ENCODE results near the gene OR4S1. TPM values are rescaled to one million over a fixed set of nuclear protein-coding genes. Genes with fewer than 3 reads are reported as not detected.

The OR4S1 gene, protein sequence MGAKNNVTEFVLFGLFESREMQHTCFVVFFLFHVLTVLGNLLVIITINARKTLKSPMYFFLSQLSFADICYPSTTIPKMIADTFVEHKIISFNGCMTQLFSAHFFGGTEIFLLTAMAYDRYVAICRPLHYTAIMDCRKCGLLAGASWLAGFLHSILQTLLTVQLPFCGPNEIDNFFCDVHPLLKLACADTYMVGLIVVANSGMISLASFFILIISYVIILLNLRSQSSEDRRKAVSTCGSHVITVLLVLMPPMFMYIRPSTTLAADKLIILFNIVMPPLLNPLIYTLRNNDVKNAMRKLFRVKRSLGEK
- total RNA-seq (under 1 TPM in 1 of 4 donors, not detected in 3; 0.24 TPM), polyA plus RNA-seq (not detected)
- long read RNA-seq, donor 1, result 0 reads
- long read RNA-seq, donor 2, result 0 reads

- no peak within 1 kb of the TSS for H3K4me3 ChIP-seq
- H3K9me3 ChIP-seq, result no peaks in the 10 kb centered on the region
- no peaks in the 10 kb centered on the region for H3K4me1 ChIP-seq
- no peak for ATAC-seq
- DNase-seq, result no peak
- no peaks in the 10 kb centered on the region for H3K27me3 ChIP-seq (ENCODE audit: insufficient read depth in 3 of 3, low read length in 2 of 3)
- no peak for TF ChIP-seq CTCF (IDR thresholded peaks at IDR 0.05)
- WGBS, 3 donors, result 47 to 65% (median 62%) methylated on average over 1 of the region's 1 CpG
- H3K27ac ChIP-seq, result no peak within 1 kb of the TSS
- no peaks in the 10 kb centered on the region for H3K36me3 ChIP-seq (ENCODE audit: insufficient read depth in 1 of 2, low read depth in 1 of 2)
- intact Hi-C loops (cut with DNase I), result no loop called here
Observed at GRCh38 chr11:48305923-48306322, at the start of gene OR4S1. TSS of gene OR4S1 (plus strand) at chr11:48306223. CDS start at chr11:48306223, 0 bp downstream.

GRCh38 chr11:48261600-48261999, 44.4 kb upstream of the OR4S1 start:
- Histone ChIP-seq H3K27ac (no peak overlapping the region), H3K4me1 (no peaks in the 10 kb centered on the region), H3K36me3 (ENCODE audit: insufficient read depth in 1 of 2, low read depth in 1 of 2) (no peaks in the 10 kb centered on the region), H3K27me3 (ENCODE audit: insufficient read depth in 3 of 3, low read length in 2 of 3) (peaks cover 0 to 2% (median 0%) of the 10 kb centered on the region in 3 donors), H3K4me3 (no peak overlapping the region), H3K9me3 (no peaks in the 10 kb centered on the region)
- intact Hi-C loops (cut with DNase I), result no loop called here
- 74 to 90% (median 76%) methylated on average over 2 of the region's 2 CpGs for WGBS, 3 donors
- DNase-seq (no peak), ATAC-seq (no peak)
- TF ChIP-seq CTCF (IDR thresholded peaks at IDR 0.05), result no peak

GRCh38 chr11:48263423-48263911, 42.6 kb upstream of the OR4S1 start, which contains the start of gene OR4X1:
TSS of gene OR4X1 (plus strand) at chr11:48263861. CDS start at chr11:48263861, 0 bp downstream.
- TF ChIP-seq CTCF (IDR thresholded peaks at IDR 0.05), result no peak
- Histone ChIP-seq H3K9me3 (no peaks in the 10 kb centered on the region), H3K27me3 (ENCODE audit: insufficient read depth in 3 of 3, low read length in 2 of 3) (peaks cover 0 to 2% (median 0%) of the 10 kb centered on the region in 3 donors), H3K4me3 (no peak within 1 kb of the TSS), H3K4me1 (no peaks in the 10 kb centered on the region), H3K27ac (no peak within 1 kb of the TSS), H3K36me3 (ENCODE audit: insufficient read depth in 1 of 2, low read depth in 1 of 2) (no peaks in the 10 kb centered on the region)
- intact Hi-C loops (cut with DNase I), result no loop called here
- no peak for DNase-seq
- WGBS, 3 donors, result 23 to 34% (median 24%) methylated on average over 3 of the region's 3 CpGs
- no peak for ATAC-seq

DNA sequence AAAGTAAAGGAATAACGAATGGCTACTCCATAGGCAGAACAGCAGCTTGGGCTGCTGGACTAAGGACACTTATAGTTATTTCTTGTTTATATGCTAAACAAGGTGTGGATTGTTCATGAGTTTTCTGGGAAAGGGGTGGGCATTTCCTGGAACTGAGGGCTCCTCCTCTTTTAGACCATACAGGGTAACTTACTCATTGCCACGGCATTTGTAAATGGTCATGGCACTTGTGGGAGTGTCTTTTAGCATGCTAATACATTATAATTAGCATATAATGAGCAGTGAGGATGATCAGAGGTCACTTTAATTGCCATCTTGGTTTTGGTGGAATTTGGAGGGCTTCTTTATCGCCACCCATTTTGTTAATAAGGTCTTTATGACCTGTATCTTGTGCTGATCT, 35.4 kb upstream of the OR4S1 start:
- DNase-seq (no peak), ATAC-seq (no peak)
- Histone ChIP-seq H3K4me3 (no peak overlapping the region), H3K9me3 (no peaks in the 10 kb centered on the region), H3K4me1 (no peaks in the 10 kb centered on the region), H3K27ac (no peak overlapping the region), H3K36me3 (ENCODE audit: insufficient read depth in 1 of 2, low read depth in 1 of 2) (no peaks in the 10 kb centered on the region), H3K27me3 (ENCODE audit: insufficient read depth in 3 of 3, low read length in 2 of 3) (no peaks in the 10 kb centered on the region)
- 55 to 65% (median 63%) methylated on average over 3 of the region's 3 CpGs for WGBS, 3 donors
- intact Hi-C loops (cut with DNase I), result no loop called here
- TF ChIP-seq CTCF (IDR thresholded peaks at IDR 0.05), result no peak

Measured in psoas muscle (tissue), 8 donors.